Right lung (tissue), 5 donors: ENCODE results near the gene ABHD17A. TPM values are rescaled to one million over a fixed set of nuclear protein-coding genes. Genes with fewer than 3 reads are reported as not detected.

Source experiments
- DNase-seq, 2 donors: peaks; one replicate each; pipeline ENCODE4 v3.0.0-alpha.2; 2013
- polyA plus RNA-seq, 5 donors: library from polyadenylated mRNA; unstranded; fragments of 120-200 nt; gene quantifications; one replicate each; pipeline versions ENCODE4 v1.2.1 to v1.2.3, GENCODE V29; 2013; ENCODE audit warnings: inconsistent platforms in 1 of 5, low replicate concordance in 1 of 5; ENCODE audit not compliant: insufficient read length in 5 of 5, insufficient read depth in 1 of 5

ABHD17A gene
- polyA plus RNA-seq, 5 donors = 34.9 to 90.0 (median 45.8) TPM

- DNase-seq = no peak
Observed at GRCh38 chr19:1865172-1866010, 19.9 kb downstream of the ABHD17A start.

DNA sequence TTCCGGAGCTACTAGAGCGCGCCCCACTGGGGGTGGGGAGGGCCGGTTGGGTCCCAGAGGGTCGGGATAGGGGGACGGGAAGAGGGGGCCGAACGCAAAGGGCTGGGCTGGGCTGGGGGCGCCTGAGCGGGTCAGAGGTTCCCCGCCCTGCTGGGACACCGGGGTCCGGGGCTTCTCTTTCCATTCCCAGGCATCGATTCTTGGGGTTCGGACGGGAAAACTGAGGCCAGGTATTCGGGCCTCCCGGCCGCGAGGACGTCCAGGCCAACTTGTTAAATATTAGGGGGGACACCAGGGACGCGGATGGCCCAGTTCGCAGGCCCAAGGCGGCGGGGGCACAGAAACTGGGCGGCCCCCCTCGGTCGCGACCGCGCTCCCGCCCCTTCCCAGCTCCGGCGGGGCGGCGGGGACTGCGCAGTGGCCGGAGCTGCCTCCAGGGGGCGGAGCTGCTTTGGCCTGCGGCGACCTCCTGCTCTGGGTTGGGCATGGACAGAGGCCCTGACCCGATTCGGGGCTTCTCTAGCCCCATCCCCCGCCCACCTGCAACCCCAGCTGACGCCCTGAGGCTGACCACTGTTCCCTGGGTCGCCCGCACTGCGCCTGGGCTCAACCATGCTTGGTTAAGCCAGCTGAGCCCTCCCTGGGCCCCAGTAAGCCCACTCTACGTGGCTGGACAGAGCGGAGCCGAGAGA, 20.7 kb downstream of the ABHD17A start:
- no peak for DNase-seq

DNA sequence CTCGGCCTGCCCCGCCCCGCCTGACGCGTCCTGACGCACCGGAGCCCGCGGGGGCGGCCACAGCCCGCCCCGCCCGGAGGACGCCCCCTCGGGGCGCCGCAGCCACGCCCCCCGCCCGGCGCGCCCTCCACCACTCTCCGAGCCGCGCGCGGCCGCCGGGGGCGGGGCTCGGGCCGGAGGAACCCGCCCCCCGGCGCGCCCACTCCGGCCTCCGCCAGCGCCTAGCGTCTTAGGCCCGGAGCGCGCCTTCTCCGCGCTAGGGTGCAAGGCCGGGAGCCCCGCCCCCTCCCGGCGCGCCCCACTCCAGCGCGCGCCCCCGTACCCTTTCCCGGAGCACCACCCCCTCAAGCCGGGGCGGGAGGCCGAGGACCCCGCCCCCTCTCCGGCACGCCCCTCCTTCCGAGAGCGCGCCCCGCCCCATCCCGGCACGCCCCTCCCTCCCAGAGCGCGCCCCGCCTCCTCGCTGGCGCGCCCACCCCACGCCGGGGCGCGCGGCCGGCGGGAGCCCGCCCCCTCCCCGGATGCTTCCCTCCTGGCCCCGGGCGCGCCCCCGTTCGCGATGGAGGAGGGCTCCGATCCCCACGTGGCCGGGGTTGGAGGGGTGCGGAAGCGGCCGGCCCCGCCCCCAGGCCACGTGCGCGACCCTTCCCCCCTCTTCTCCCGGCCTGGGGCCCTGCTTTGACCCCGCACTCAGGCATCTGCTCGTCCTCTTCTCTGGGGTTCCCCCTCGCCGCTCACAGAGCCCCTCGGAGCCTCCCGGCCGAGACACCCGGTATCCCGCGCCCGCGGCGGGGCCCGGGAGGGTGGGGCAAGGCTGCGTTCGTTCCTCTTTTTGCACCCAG, 21.4 kb downstream of the ABHD17A start:
- peak; percentile 91 to 95 for DNase-seq

DNA sequence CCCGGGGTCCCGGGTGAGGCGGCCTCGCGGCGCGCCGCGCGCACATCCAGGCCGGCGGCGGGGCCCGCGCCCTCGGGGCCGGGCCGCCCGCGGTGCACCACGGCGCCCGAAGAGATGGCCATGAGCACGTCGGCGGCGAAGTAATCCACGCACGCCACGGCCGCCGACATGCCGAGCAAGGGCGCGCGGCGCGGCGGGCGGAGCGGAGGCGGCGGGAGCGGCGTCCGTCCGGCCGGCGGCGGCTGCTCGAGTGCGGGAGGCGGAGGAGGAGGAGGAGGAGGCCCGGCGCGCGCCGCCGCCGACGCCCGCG, 22.0 kb downstream of the ABHD17A start, which contains the start of gene KLF16:
Gene KLF16, minus strand, starts transcription at position 252 of the 310 bp plus-strand sequence. Its CDS starts 82 bp downstream, at position 170.
- DNase-seq = no peak

DNA sequence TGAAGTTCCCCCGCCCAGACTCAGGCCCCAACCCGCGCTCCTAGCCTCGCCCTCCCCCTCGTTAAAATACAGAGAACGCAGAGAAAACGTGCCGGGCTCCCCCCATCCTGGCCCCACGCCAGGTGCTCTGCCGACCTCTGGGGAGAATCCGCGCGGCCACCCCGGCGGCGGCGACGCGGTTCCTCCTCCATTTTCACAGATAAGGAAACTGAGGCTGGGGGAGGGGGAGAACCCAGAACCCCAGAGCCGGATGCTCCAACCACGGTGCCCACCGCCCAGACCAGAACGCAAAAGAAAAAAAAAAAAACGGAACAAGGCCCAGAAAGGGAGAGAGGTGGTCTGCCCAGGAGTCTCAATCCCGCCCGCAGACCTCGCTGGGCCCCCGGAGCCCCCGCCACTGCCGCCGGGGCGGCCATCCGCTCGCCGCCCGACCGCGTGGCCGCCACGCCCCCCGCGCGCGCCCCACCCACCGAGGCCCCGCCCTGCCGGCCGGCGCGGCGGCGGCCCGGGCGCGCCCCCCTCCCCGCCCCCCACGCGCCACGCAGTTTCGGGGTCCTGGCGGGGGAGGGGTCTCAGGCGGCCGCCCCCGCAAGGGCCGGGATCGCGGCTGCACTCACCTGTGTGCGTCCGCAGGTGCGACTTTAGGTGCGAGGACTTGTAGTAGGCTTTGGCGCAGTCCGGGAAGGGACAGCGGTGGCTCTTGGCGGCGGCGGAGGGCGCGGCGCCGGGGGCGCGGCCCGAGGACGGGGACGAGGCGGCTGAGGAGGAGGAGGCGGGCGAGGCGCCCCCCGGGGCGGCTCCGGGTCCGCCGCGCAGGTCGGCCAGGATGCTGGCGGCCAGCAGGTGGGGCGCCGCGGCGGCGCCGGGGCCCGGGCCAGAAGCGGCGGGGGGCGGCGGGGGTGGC, 22.6 kb downstream of the ABHD17A start:
- no peak for DNase-seq

DNA sequence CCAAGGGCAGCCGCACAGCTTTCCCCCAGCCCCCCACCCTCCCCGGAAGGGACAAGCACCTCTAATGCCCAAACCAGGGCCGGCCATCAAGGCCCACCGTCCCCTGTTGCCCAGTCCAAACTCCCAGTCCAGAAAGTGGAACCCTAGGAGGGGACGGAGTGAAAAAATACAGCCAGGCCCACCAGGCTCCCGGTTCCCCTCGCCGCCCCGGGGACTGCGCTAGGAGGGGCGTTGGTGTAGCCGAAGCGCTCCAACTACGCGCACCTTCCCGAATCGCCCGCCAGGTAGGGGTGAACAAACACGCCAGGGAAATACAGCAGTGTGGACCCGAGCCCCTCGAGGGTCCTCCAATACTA, 23.2 kb downstream of the ABHD17A start:
- DNase-seq = no peak

DNA sequence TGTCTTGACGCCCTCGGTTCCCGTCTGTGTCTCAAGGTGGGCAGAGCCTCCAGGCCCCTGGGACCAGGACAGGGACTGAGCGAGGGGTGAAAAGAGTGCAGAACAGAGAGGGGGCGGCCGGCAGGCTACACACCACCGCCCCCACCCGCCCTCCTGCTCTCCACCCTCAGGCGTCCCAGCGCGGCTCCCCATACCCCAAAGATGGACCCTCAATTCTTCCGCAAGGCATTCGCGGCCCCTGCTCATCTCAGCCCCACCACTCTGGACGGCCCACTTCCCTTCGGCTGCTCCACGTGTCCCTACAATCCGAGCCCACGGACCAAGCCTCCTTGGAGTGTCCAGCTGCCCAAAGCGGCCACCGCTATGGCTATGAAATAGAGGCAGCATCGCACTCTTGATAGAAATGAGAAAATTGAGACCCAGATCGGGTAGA, 23.7 kb downstream of the ABHD17A start:
- DNase-seq = no peak

DNA sequence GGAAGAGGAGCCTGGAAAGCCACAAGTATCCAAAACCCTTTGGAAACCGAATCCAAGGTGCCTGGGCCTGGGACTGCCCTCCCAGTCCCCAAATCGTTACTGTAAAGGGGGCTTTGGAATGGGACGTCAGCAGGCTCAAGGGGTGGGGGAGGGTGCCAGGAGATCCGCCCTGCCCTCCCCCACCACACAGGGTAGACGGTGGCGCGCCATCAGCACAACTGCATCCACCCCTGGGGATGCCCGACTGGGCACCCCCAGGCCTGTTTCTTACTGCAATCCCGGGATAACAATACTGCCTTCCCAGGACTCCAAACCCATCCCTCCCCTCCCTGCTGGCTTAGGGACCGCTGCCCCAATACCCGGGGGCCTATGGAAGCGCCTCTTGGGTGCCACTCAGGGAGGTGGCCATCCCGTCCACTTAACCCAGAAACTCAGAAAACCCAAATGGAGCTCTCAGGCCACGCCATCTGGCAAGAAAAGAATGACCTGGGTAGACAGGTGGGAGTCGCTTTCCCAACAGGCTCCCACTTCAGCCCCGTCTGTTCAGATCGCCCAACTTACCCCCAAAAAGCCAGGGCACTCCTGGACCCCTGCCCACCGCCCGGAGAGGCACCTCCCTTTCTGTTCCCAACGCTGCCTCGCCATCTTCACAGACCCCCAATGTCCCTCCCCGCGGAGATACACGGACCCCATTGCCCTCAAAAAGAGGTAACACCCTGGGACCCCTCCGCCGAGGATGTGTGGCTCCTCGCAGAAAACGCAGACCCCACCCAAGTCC, 24.3 kb downstream of the ABHD17A start:
- DNase-seq = no peak

DNA sequence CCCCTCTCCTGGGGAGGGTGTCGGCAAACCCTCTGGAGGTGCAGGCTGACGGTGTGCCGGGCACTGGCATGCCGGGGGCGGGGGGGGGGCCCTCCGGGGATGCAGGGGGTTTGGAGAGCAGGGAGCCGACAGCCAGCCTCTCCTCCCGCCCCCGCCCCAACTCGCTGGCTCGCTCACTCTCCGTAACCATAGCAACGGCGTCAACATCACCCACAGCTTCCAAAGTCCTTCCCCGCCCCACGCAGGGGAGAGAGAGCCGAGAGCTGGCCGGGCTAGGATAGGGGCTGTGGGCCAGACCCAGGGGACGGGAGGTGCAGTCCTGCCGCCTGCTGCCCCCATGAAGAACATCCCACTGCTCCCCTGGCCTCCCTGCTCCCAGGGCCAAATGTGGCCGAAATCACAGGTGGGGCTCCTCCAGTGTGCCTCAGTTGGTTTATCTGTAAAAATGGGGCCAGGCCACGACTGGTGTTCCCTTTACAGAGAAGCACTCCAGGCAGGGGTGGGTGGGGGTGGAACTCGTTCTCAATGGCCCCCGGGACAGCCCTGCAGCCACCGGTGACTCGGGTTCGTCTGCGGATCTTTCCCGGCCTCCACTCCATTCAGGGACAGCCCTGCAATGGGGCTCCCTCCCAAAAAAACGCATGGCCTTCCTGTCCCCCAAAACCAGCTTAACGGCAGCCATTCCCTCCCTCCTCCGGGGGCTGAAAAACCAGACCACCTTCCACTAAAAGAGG, 25.1 kb downstream of the ABHD17A start:
- peak; percentile 81 to 83 for DNase-seq

DNA sequence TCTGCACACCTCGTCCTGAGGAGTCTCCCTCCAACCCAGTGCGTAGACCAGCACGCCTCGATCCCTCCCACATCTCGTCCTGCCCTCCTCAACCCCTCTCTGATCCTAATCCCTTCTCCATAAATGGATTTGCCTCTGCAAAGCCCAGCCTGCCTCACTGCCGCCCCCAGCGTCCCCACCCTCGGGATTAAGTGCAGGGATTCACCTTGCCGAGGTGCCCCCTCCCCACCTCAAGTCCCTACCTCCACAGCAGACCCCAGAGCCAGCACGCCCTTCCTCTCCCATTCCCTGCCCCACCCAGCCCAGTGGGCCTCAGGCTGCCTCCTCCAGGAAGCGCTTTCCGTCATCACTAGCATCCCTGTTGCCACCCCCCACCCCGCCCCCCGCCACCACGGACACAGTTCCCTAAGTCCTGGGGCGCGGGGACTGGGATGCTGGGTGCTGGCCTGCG, 25.9 kb downstream of the ABHD17A start:
- no peak for DNase-seq

DNA sequence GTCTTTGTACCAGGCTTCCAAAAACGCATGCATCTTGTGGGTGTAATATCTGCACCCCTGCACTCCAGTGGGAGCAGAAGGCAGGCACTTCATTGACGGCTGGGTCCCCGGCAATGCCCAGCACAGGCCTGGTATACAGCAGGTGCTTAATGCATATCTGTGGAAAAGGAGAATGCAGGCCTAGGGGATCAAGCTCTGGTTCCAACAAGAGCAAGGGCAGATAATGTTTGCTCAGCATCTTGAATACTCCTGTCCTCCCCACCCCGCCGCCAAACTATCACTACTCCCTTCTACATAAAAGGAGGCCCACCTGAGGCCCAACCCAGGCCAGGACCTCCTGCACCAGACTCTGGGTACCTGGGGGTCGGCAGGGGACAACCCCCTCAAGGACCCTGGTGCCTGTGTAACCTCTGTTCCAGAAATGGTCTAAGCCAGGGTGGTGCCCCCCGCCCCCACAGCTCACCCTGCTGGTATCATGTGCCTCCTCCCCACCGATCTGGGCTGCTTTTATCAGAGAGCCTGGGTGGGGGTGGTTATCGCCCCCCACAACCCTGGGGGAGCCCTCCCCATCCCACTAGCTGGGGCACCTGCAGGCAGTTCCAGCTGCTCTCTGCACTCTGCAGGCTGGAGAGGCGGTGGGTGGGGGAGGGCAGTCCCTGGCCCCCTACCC, 26.7 kb downstream of the ABHD17A start:
- no peak for DNase-seq

DNA sequence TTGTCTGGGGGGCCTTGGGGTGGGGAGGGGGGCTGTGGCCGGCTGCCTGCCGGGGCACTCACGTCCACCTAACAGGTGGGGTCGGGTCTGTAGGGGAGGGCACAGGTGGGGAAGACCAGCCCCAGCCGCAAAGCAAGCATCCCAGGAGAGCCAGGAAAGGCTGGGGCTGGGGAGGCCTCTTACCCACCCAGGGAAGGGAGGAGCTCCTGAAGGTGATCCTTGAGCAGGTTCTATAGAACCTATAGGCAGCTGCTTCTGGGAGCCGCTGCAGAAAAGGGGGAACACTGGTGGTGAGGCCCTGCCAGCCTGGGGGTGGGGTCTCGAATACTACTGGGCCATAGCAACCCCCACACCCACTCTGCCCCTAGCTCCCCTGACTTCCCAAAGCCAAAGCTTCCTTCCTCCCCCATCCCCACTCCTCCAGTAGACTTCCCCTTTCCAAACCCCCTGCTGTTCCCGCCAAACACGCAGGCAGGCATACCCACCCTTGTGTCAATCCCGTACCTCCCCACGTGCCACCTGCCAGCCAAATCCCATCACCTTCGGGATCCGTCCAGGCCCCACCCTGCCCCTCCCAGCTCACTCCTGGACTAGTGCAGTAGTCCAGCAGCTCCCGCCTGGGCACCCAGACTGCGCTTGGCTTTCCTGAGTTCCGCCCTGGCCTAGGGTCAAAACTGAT, 27.5 kb downstream of the ABHD17A start:
- DNase-seq = no peak

- DNase-seq = peak in 1 of 2 donors; percentile 72
Observed at GRCh38 chr19:1856698-1857603, 28.3 kb downstream of the ABHD17A start.

- DNase-seq = no peak
Observed at GRCh38 chr19:1856345-1856697, 29.0 kb downstream of the ABHD17A start.

DNA sequence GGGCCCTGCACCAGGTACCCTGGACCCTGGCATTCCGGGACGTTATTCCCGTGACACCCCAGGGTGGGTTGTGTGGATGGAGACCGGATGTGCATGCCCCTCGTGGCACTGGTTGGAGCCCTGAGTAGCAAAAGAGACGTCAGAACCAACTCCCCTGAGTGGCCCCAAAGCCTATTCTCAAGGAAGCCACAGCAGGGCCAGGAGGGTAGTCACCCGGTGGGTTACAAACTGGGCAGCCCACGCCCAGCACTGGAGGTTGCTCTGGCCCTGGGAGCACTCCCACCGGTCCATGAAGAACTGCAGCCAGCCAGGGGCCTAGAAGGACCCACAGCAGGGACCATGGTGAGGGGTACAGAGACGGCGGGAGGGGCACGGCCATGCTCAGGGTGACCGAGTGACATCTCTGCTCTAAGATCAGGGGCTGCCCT, 29.5 kb downstream of the ABHD17A start:
- no peak for DNase-seq

DNA sequence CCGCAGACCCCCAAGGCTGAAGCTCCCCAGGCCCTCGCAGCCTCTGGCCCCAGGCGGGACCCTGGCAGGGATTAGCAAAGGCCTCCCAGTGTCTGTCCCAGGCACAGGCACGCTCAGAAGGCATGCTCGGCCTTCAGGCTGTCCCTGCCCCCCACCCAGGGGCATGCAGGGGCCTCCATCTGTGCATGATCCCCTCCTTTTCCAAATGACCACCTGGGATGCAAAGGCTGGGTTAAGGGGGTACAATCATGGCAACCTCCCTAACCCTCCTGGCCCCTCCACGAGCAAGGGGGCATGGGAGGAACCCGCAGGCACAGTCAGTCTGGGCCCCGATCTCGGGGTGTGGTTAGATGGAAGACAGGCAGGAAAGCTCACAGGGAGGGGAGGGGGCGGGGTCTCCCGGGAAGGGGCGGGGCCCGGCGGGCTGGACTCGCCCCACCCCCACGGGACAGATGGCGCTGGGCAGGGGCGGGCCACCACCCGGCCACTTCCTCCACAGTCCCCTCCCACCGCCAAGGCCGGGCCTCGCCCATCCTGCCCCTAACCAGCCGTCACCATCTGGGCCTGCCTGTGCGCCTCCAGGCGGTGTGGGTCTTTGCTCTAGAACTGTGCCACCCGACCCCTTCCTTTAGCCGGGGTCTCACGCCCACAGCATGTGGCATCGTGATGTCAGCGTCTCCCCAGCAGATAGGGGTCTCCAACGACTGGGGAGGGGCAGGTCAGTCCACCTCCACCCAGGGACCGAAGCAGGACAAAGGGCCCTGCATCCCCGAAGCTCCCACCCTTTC, 30.1 kb downstream of the ABHD17A start:
- DNase-seq = peak; percentile 68 to 73
